Activated naive CD4-positive, alpha-beta T cell treated with anti-CD3 and anti-CD28 coated beads, Interleukin-2, amount 50 U/mL, for 16 hours (primary cell): ENCODE measurements around the gene MAP2K6.

Experiments
- DNase-seq: peaks from one replicate; pipeline ENCODE4 v3.0.0-alpha.2; 2020

MAP2K6 gene

GRCh38 chr17:69588316-69588715 is 173.8 kb downstream of the MAP2K6 start:
- no peak for DNase-seq

- no peak for DNase-seq
Observed at GRCh38 chr17:69588827-69589239, 174.3 kb downstream of the MAP2K6 start.

DNA sequence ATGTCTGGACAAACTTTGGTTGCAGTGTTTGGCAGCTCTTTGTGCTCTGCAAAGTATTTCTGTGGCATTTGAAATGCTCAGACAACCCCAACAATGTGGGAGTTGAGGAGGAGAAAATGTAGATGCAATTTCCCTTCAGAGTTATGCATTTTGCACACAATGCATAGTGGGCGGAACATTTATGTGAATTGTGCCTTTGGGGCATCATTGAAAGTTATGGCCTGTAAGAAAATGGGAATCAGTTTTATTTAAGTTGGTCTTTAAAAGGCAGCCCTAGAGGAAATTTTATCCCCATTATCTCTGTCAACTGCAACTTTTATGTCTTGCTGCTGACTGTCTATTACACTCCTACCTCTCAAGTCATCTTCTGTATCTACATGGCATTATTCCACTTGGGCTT is 176.2 kb downstream of the MAP2K6 start:
- no peak for DNase-seq

- no peak for DNase-seq
Observed at GRCh38 chr17:69592692-69593350, 178.3 kb downstream of the MAP2K6 start.

- no peak for DNase-seq
Observed at GRCh38 chr17:69593351-69593715, 178.8 kb downstream of the MAP2K6 start.

- no peak for DNase-seq
Observed at GRCh38 chr17:69593716-69594115, 179.2 kb downstream of the MAP2K6 start.

- no peak for DNase-seq
Observed at GRCh38 chr17:69594641-69595040, 180.1 kb downstream of the MAP2K6 start.

DNA sequence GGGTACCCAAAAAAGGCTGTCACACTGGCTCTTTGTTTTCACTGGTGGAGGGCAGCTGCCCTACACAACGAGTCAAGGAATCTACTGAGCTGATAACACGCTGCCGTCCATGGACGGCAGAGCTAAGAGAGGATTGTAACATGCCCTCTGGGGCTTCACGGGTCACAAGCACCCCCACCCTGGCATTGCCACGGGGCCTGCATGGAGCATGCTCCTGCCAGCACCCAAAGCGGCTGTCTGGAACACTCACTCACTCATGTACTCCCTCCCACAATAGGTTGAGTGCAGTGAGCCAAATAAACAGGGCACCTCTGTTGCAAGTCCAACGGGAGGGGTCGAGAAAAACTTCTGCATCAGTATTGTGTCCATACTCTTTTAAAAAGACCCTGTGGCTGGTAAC is 181.6 kb downstream of the MAP2K6 start:
- DNase-seq: no peak

- DNase-seq: no peak
Observed at GRCh38 chr17:69597898-69598692, 183.6 kb downstream of the MAP2K6 start.

DNA sequence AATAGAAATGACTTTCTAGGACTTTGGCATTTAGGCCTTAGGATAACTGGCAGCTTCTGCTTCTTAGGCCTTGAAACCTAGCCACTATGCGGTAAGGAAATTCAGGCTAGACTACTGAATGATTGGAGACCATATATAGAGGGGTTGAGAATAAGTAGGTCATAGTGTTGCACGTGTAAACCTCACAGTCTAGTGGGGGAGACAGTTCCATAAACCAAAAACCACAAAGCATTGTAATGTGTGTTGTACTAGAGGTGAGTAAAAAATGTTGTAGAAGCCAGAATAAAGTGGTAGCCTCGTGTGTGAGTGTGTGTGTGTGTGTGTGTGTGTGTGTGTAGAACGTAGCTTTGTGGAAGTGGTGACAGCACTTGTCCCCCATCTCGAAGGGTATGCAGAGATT is 188.5 kb downstream of the MAP2K6 start:
- no peak for DNase-seq
